HL-60/S4 treated with retinoic acid at 250 ng/mL for 4 days and 3 days (cell line): ENCODE measurements around the gene FAM78A.

Source experiments
- in situ Hi-C: fragments of 300-500 bp; cut with MboI; formaldehyde crosslinking; loops from 2 replicates; pipeline ENCODE4 v1.7.0; 2022; ENCODE audit warnings: low sequenced_read_pairs

FAM78A gene, protein sequence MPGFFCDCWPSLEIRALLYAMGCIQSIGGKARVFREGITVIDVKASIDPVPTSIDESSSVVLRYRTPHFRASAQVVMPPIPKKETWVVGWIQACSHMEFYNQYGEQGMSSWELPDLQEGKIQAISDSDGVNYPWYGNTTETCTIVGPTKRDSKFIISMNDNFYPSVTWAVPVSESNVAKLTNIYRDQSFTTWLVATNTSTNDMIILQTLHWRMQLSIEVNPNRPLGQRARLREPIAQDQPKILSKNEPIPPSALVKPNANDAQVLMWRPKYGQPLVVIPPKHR

DNA sequence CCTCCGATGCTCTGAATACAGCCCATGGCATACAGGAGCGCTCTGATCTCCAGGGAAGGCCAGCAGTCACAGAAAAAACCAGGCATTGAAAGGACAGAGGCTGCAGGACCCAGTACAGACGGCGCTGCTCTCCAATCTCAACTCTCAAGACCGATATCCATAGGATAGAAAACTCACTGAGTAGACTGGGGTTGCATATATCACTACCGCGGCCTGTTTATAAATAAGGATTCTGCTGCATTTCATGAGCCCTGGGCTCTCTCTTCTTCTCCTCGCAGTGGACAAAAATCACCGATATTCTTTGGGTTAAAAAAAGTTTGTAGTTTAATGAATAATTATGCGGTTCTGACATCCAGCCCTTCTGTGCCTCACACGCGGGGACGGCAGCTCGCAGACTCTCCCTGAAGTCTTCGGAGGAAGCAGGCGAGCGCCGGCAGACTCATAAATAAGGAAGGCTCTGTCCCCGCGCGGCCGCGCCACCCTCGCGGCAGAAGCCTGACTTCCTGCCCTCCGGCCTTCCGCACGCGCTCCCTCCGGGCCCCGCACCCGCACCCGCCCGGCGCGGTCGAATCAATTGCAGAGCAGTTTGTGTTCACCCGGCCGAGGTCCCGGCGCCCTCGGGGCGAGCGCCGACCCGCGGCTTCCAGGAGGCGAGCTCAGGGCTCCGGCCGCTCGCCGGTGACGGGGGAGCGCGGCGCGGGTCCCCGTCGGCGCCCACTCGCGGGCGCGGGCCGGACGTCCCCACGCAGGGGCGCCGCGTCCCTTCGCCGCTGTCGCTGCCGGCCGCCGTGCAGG, at the start of gene FAM78A:
Gene FAM78A (minus strand): TSS at position 417 of the 795 bp plus-strand sequence. CDS start 331 bp downstream, at position 86.
- in situ Hi-C loops = no loop called here

DNA sequence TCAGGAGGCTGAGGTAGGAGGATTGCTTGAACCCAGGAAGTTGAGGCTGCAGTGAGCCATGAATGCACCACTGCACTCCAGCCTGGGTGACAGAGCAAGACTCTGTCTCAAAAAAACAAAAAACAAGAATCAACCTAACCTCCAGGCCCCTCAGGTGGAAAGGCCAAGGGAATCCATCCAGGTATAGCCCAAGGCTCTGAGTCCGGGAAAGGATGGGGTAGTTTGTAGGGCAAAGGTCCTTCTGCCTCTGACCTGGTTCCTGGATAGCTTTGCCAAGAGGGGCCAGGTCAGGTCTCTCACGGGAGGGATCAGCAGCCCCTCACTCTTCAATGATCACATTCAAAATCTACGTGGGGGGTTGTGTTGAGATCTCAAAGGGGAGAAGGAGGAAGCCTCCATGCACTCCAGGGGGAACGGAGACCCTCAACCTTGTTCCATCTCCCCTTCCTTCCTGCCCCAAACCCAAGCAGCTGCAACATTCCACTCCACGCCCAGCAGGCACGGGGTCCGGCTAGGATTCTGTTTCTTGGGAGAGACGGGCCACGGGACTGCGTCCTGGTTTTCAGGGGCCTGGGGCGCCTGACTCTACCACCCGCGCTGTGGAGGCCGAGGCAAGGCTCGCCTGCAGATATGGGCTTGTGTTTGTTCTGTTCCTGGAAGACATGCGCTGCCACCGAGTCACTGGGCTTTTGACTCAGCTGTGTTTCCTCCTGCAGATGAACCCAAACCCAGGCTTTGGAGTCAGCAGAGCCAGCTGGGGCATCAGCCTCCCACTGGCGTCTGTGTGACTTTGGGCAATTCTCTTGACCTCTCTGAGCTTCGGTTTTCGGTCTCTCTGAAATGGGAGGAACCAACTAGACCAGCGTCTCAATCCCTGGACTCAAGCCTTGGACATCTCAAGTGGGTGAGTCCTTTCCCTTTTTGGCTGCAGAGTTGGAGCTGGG, 48.7 kb upstream of the FAM78A start:
- in situ Hi-C loops = no loop called here

DNA sequence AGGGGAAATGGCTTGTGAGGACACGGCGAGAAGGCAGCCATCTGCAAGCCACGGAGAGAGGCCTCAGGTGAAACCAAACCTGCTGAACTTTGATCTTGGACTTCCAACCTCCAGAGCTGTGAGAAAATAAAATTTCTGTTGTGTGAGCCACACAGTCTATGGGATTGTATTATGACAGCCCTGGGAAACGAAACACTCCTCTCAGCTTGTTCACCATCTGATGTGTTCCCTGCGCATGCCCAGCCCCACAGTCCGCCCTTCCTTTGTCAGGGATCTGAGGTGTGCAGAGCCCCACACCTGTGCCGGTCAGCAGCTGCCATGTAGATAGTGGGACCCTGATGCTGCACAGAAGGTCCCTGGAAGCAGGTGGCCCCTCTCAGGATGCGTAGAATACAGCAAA, 47.3 kb upstream of the FAM78A start:
- in situ Hi-C loops = no loop called here

DNA sequence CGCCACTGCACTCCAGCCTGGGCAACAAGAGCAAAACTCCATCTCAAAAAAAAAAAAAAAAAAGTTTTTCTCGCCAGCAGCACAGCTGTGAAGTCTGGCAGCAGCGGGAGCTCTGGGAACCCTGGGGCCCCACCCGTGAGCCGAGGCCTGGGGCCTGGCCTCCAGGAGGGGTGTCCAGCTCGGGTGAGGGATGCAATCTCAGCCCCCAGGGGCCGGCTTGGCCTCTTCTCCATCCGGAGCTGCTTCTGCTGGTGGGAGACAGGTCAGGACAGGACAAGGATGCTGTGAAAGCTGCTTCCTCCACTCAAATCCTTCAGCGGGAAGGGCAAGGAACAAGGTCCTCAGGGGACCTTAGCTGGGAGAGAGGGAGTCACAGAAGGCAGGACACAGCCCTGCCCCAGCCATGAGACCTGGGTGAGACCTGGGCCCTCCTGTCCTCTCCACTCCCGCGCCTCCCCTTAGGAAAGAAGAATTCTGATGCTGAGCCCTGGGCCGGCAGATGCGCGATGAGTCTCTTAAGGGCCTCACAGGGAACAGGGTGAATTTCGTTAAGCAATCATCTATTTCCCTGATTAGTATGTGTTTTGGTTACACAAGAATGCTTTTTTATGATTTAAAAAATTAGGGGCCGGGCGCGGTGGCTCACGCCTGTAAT, 43.8 kb upstream of the FAM78A start:
- in situ Hi-C loops = no loop called here

DNA sequence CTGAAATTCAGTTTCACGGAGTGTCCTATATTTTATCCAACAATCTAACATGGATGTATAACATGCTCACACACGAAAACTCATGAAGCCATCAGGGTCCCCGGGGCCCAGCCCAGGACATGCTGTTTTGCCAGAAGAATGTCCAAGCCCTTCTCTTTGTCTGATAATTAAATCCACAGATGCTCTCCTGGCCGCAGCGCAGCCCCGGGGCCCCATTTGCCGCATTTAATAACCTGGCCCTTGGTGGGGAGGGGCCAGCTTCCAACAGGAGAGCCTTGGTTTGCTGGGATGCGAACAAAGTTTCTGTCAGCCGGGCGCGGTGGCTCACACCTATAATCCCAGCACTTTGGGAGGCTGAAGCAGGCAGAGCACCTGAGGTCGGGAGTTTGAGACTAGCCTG, 43.2 kb upstream of the FAM78A start:
- in situ Hi-C loops = no loop called here

DNA sequence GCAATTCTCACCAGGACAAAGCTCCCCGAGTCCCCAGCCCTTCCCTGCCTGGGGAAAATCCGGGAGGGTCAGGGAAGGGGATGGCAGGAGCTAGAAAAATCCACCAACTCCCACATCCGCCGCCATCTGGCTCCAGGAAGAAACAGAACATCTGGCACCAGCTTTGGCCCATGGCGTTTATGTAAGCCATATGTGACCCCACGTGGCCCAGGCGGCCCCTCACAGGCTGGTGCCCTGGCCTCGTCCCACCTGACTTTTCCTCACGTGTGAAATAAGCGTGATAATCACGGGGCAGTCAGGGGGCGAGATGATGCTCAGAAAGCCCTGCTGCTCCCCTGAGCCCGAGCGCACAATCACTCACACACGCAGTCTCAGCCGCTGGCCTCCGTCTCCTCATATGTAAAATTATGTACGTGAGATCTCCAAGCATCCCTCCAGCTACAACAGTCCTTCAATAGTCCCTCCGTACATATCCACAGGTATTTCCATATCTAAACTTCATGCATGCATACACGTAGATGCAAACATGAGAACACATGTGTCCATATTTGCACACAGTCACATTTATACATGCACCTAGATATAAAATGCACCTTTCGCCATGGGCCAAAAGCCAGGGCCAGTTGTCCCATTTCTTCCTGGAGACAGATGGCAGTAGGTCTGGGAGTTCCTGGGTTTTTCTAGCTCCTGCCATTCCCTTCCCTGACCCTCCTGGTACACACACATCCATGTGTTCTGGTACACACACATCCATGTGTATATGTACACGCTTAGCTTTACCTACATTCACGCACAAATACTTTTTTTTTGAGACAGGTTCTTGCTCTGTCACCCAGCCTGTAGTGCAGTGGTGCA, 42.1 kb upstream of the FAM78A start:
- in situ Hi-C loops = no loop called here

DNA sequence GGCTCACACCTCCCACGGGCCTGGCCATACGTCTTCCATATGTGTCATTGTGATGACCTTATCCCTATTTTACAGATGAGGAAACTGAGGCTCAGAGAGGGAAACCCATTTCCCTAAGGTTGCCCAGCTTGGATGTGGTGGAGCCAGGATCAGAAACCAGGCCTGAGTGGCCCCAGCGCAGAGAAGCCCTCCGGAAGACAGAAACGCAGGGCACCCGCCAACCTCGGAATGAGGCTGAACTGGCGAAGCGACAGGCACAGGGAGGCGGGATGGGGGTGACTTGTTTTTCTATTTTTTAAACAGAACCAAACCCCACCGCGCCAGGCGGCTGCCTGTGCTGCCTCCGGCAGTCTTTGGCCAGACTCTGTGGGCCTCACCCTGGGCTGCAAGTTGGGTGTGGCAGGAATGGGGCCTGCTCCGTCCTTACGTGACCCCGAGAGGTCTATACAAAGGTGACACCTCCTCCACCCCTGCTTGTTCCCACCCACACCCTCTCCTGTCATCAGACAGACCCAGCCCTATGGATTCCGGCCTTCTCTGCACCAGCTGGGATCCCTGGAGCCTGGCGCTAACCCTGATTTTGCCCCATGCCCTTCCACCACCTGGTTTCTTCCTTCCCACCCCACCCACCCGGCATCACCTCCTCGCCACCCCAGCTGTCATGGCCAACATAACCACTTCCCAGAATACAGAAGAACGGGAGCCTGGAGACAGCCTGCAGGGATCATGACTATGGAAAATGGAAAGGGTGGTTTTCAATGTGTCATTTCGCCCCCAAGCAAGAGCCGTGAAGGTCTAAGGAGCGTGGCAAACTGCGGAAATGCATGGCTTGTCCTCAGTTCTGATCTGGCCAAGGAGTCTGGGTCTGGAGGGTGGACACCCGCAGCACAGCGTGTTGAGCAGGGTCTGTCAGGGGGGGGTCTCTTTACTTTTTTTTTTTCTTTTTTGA, 36.8 kb upstream of the FAM78A start:
- in situ Hi-C loops = no loop called here

DNA sequence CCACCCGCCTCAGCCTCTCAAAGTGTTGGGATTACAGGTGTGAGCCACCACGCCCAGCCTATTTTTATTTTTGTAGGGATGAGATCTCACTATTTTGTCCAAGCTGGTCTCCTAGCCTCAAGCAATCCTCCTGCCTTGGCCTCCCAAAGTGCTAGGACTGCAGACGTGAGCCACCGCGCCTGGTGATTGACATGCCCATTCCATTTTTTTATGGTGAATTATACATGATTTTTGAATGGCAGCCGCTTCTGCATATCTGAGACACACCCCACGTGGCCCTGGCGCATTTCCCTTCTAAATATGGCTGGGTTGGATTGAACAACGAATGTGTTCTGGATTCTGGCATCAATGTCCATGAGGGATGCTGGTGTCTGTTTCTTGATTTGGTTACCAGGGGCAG, 35.9 kb upstream of the FAM78A start:
- in situ Hi-C loops = no loop called here

DNA sequence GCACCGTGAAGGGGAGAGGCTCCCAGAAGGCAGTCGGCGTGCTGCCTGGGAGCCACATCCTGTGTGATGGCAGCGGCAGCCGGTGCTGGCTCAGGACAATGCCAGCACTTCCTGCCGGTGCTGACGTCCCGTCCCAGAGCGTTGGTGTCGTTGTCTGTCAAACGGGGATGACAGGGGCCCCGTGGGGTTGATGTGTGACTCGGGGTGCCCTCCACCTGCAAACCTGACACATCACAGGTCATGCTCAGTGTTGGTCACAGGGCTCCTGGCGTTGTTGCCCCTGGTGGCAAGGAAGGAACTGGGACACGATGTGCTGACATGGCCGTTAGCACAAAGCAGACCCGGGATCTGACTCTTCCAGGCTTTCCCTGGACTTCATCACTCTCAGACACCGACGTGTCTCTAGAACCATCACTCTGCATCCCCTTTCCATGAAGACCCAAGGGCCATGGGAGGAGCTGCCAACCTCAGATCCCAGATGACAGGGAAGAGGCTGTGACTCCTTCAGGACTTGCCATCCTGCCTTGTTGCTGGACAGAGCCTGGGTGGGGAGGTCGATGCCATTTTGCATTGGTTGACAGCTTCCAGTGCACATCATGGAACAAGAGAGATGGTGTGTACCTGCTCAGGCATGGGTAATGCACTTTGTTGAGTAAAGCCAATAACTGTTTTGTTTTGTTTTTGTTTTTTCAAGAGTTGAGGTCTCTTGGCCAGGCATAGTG, 34.7 kb upstream of the FAM78A start:
- in situ Hi-C loops = no loop called here

DNA sequence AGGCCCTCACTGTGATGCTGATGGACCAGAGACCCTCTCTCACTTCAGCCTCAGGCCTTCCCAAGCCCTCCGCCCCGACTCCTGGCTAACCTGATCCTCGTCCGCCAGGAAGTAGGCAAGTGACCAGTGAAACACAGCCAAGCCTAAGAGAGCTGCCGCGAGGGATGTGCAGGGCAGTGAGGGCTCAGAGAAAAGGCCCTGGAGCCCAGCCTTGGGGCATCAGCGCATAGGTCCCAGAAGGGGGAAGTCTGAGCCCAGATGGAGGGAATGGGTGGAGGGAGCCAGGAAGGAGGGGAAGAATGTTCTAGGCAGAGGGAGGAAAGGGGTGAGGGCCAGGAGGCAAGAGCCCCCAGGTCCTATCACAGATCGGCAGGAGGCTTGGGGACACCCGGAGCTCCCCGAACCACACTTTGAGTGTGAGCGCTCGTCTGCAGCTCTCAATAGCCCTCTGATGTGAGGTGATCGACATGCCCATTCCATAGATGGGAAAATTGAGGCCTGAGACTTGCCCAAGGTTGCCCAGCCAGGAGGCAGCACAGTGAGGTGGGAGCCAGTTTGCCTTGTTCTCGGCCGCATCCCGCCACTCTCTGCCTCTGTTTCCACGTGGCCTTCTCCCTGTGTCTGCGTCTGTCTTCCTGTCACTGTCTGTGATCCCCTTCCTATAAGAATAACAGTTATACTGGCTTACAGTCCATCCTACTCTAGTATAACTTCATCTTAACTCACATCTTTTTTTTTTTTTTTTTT, 33.4 kb upstream of the FAM78A start:
- in situ Hi-C loops = no loop called here

DNA sequence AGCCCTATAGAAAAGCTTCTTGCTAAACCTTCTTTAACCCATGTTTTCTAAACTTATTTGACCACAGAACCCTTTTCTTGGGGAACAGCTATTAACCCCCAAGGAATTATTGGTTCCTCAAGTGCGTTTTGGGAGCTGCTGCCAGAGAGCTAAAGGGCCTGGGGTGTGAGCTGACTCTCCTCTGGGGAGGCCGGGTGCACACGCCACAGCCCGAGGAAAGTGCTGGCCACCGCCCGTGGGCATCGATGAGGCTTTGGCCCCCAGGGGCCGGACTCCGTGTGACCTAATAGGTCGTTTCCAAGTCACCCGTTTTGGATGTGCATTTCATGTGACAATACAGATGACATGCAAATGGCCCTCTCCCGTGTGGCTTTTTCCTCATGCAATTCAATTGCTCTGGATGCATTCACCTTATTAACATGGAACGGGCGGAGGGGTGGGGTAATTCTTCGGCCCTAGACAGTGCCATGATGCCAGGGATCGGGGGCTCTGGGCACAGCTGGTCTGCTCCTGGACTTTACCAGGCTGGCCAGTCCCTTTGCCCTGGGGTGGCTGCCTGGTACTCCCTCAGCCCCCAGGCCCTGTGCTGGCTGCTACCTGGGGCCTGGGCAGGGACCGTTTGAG, 32.7 kb upstream of the FAM78A start:
- in situ Hi-C loops = no loop called here

DNA sequence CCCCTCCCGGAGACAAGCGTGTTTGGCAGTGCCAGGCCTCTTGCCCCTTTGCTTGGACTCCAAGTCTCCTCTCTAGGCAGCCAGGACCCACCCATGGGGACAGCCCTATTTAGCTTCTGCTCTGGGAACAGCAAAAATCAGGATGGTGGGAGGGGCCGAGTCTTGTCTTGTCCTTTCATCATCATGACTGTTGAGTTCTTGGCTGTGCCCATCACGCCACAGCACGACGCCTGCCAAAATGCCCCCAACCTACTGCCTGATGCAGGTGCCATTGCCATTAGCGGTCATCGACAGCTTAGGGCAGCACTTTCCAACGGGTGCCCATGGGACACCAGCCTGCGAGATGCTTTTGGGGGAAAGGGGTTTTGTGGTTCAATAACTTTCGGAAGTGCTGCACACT, 32.1 kb upstream of the FAM78A start:
- in situ Hi-C loops = no loop called here

DNA sequence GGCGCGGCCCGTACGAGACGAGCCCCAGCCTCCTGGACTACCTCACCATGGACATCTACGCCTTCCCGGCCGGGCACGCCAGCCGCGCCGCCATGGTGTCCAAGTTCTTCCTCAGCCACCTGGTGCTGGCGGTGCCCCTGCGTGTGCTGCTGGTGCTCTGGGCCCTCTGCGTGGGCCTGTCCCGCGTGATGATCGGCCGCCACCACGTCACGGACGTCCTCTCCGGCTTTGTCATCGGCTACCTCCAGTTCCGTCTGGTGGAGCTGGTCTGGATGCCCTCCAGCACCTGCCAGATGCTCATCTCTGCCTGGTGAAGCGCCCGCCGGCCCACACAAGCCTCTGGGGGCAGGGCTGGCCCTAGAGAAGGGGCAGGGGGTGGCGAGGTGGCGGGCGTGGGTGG, 31.7 kb upstream of the FAM78A start:
- in situ Hi-C loops = no loop called here

DNA sequence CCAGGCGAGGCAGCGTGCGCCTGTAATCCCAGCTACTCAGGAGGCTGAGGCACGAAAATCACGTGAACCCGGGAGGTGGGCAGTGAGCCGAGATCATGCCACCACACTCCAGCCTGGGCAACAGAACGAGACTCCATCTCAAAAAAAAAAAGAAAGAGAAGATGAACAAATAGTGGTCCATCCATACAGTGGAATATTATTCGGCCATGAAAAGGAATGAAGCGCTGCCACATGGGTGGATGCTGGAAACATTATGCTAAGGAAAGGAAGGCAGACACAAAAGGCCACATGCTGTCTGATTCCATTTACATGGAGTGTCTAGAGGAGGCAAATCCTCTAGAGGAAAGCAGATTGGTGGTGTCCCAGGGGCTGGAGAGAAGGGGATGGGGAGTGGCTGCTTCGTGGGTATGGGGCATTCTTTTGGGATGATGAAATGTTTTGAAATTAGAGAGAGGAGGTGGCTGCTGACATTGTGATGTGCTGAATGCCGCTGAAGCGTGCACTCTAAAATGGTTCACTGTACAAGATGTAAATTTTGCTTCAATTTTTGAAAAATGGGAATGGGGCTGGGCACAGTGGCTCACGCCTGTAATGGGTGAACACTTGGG, 30.2 kb upstream of the FAM78A start:
- in situ Hi-C loops = no loop called here

DNA sequence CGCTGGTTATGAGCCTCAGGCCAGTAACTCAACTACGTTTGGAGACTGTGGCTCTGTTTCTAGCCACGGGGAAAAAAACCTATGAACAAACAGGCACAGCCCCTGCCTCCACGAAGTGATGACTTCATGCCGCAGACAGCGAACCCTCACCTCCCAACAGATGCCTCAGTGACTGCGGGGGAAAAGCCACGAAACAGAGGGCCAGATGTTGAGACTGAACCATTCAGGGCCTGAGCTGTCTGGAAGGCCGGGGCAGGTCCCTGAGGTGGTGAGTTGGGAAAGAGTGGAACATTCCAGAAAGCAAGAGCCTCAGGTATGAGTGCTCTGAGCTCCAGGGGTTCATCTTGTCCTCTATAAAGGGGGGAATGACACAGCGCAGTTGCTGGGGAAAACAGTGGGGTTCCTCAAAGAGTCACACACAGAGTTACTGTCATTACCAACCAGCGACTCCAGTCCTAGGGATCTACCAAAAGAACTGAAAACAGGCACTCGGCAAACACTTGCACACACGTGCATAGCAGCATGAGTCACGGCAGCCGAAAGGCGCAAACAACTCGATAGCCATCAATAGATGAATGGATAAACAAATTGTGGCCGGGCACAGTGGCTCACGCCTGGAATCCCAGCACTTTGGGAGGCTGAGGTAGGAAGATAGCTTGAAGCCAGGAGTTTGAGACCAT, 28.5 kb upstream of the FAM78A start:
- in situ Hi-C loops = no loop called here
